Measurements from ENCODE around the gene ALS2CL.

ALS2CL gene

GRCh38 chr3:46733026-46733800 is 39.7 kb upstream of the ALS2CL start:
- DNase-seq (ENCODE audit: low read depth, low spot score) = no peak
- H3K4me3 ChIP-seq (ENCODE audit: insufficient read length, low read depth) = no peak overlapping the region
- H3K4me1 ChIP-seq (ENCODE audit: insufficient read depth, insufficient read length) = no peaks in the 10 kb centered on the region
- H3K27me3 ChIP-seq (ENCODE audit: insufficient read depth, insufficient read length) = no peaks in the 10 kb centered on the region
- H3K9ac ChIP-seq (ENCODE audit: insufficient read length, low read depth) = no peak overlapping the region
- H3K36me3 ChIP-seq (ENCODE audit: insufficient read depth, insufficient read length, low read length) = no peaks in the 10 kb centered on the region
- no peaks in the 10 kb centered on the region for H3K9me3 ChIP-seq (ENCODE audit: insufficient read depth, low read length)
- TF ChIP-seq YY1 (IDR thresholded peaks at IDR 0.05; ENCODE audit: insufficient read depth, insufficient read length) (no peak), ZNF274 (IDR thresholded peaks at IDR 0.05; ENCODE audit: low read depth, low read length) (no peak), SUZ12 (IDR thresholded peaks at IDR 0.05; ENCODE audit: extremely low read depth, insufficient read depth, insufficient read length) (no peak)

- H3K36me3 ChIP-seq (ENCODE audit: insufficient read depth, insufficient read length, low read length) = no peaks in the 10 kb centered on the region
Measured at GRCh38 chr3:46731795-46732194, 38.3 kb upstream of the ALS2CL start.

GRCh38 chr3:46730819-46731218 is 37.3 kb upstream of the ALS2CL start:
- no peak overlapping the region for H3K4me3 ChIP-seq (ENCODE audit: insufficient read length, low read depth)
- TF ChIP-seq SUZ12 (IDR thresholded peaks at IDR 0.05; ENCODE audit: extremely low read depth, insufficient read depth, insufficient read length) (no peak), ZNF274 (IDR thresholded peaks at IDR 0.05; ENCODE audit: low read depth, low read length) (no peak), YY1 (IDR thresholded peaks at IDR 0.05; ENCODE audit: insufficient read depth, insufficient read length) (no peak)

More at GRCh38 chr3:46731795-46732194, 38.3 kb upstream of the ALS2CL start:
- Histone ChIP-seq H3K4me3 (ENCODE audit: insufficient read length, low read depth) (no peak overlapping the region), H3K27me3 (ENCODE audit: insufficient read depth, insufficient read length) (no peaks in the 10 kb centered on the region), H3K9ac (ENCODE audit: insufficient read length, low read depth) (no peak overlapping the region), H3K9me3 (ENCODE audit: insufficient read depth, low read length) (no peaks in the 10 kb centered on the region), H3K4me1 (ENCODE audit: insufficient read depth, insufficient read length) (no peaks in the 10 kb centered on the region)
- no peak for TF ChIP-seq YY1 (IDR thresholded peaks at IDR 0.05; ENCODE audit: insufficient read depth, insufficient read length)
- no peak for TF ChIP-seq SUZ12 (IDR thresholded peaks at IDR 0.05; ENCODE audit: extremely low read depth, insufficient read depth, insufficient read length)
- TF ChIP-seq ZNF274 (IDR thresholded peaks at IDR 0.05; ENCODE audit: low read depth, low read length) = no peak
- DNase-seq (ENCODE audit: low read depth, low spot score) = no peak

GRCh38 chr3:46729038-46729437 is 35.6 kb upstream of the ALS2CL start:
- no peak for DNase-seq (ENCODE audit: low read depth, low spot score)
- TF ChIP-seq ZNF274 (IDR thresholded peaks at IDR 0.05; ENCODE audit: low read depth, low read length) (no peak), YY1 (IDR thresholded peaks at IDR 0.05; ENCODE audit: insufficient read depth, insufficient read length) (no peak), SUZ12 (IDR thresholded peaks at IDR 0.05; ENCODE audit: extremely low read depth, insufficient read depth, insufficient read length) (no peak)

More at GRCh38 chr3:46730819-46731218, 37.3 kb upstream of the ALS2CL start:
- no peaks in the 10 kb centered on the region for H3K9me3 ChIP-seq (ENCODE audit: insufficient read depth, low read length)
- no peaks in the 10 kb centered on the region for H3K4me1 ChIP-seq (ENCODE audit: insufficient read depth, insufficient read length)
- DNase-seq (ENCODE audit: low read depth, low spot score) = no peak
- no peak overlapping the region for H3K9ac ChIP-seq (ENCODE audit: insufficient read length, low read depth)
- no peaks in the 10 kb centered on the region for H3K27me3 ChIP-seq (ENCODE audit: insufficient read depth, insufficient read length)
- no peaks in the 10 kb centered on the region for H3K36me3 ChIP-seq (ENCODE audit: insufficient read depth, insufficient read length, low read length)

GRCh38 chr3:46725621-46726314 is 32.3 kb upstream of the ALS2CL start:
- Histone ChIP-seq H3K27me3 (ENCODE audit: insufficient read depth, insufficient read length) (no peaks in the 10 kb centered on the region), H3K9ac (ENCODE audit: insufficient read length, low read depth) (no peak overlapping the region), H3K4me1 (ENCODE audit: insufficient read depth, insufficient read length) (no peaks in the 10 kb centered on the region), H3K36me3 (ENCODE audit: insufficient read depth, insufficient read length, low read length) (no peaks in the 10 kb centered on the region), H3K9me3 (ENCODE audit: insufficient read depth, low read length) (no peaks in the 10 kb centered on the region), H3K4me3 (ENCODE audit: insufficient read length, low read depth) (no peak overlapping the region)
- DNase-seq (ENCODE audit: low read depth, low spot score) = no peak
- TF ChIP-seq YY1 (IDR thresholded peaks at IDR 0.05; ENCODE audit: insufficient read depth, insufficient read length) (no peak), ZNF274 (IDR thresholded peaks at IDR 0.05; ENCODE audit: low read depth, low read length) (no peak), SUZ12 (IDR thresholded peaks at IDR 0.05; ENCODE audit: extremely low read depth, insufficient read depth, insufficient read length) (no peak)

More at GRCh38 chr3:46729038-46729437, 35.6 kb upstream of the ALS2CL start:
- no peaks in the 10 kb centered on the region for H3K4me1 ChIP-seq (ENCODE audit: insufficient read depth, insufficient read length)
- no peaks in the 10 kb centered on the region for H3K36me3 ChIP-seq (ENCODE audit: insufficient read depth, insufficient read length, low read length)
- H3K4me3 ChIP-seq (ENCODE audit: insufficient read length, low read depth) = no peak overlapping the region
- H3K9ac ChIP-seq (ENCODE audit: insufficient read length, low read depth) = no peak overlapping the region
- H3K27me3 ChIP-seq (ENCODE audit: insufficient read depth, insufficient read length) = no peaks in the 10 kb centered on the region
- H3K9me3 ChIP-seq (ENCODE audit: insufficient read depth, low read length) = no peaks in the 10 kb centered on the region

GRCh38 chr3:46724424-46724823 is 30.9 kb upstream of the ALS2CL start:
- Histone ChIP-seq H3K4me3 (ENCODE audit: insufficient read length, low read depth) (no peak overlapping the region), H3K9me3 (ENCODE audit: insufficient read depth, low read length) (no peaks in the 10 kb centered on the region), H3K4me1 (ENCODE audit: insufficient read depth, insufficient read length) (peaks cover 3% of the 10 kb centered on the region), H3K27me3 (ENCODE audit: insufficient read depth, insufficient read length) (no peaks in the 10 kb centered on the region), H3K9ac (ENCODE audit: insufficient read length, low read depth) (no peak overlapping the region), H3K36me3 (ENCODE audit: insufficient read depth, insufficient read length, low read length) (no peaks in the 10 kb centered on the region)
- DNase-seq (ENCODE audit: low read depth, low spot score) = no peak
- no peak for TF ChIP-seq SUZ12 (IDR thresholded peaks at IDR 0.05; ENCODE audit: extremely low read depth, insufficient read depth, insufficient read length)

GRCh38 chr3:46722443-46722842 is 29.0 kb upstream of the ALS2CL start:
- DNase-seq (ENCODE audit: low read depth, low spot score) = no peak
- Histone ChIP-seq H3K4me3 (ENCODE audit: insufficient read length, low read depth) (no peak overlapping the region), H3K9ac (ENCODE audit: insufficient read length, low read depth) (no peak overlapping the region)

More at GRCh38 chr3:46722443-46722842, 29.0 kb upstream of the ALS2CL start:
- Histone ChIP-seq H3K27me3 (ENCODE audit: insufficient read depth, insufficient read length) (no peaks in the 10 kb centered on the region), H3K4me1 (ENCODE audit: insufficient read depth, insufficient read length) (peaks cover 9% of the 10 kb centered on the region), H3K9me3 (ENCODE audit: insufficient read depth, low read length) (no peaks in the 10 kb centered on the region), H3K36me3 (ENCODE audit: insufficient read depth, insufficient read length, low read length) (no peaks in the 10 kb centered on the region)
- TF ChIP-seq SUZ12 (IDR thresholded peaks at IDR 0.05; ENCODE audit: extremely low read depth, insufficient read depth, insufficient read length) (no peak), YY1 (IDR thresholded peaks at IDR 0.05; ENCODE audit: insufficient read depth, insufficient read length) (no peak), ZNF274 (IDR thresholded peaks at IDR 0.05; ENCODE audit: low read depth, low read length) (no peak)
